GM19043 (cell line): ENCODE data around the gene TXNDC2.

Experiments used
- ATAC-seq: cut with Tn5 transposase; IDR thresholded peaks from one replicate; pipeline ENCODE4 v1.9.1; 2021; ENCODE audit warnings: low read depth; ENCODE audit not compliant: unreplicated experiment

TXNDC2 gene

DNA sequence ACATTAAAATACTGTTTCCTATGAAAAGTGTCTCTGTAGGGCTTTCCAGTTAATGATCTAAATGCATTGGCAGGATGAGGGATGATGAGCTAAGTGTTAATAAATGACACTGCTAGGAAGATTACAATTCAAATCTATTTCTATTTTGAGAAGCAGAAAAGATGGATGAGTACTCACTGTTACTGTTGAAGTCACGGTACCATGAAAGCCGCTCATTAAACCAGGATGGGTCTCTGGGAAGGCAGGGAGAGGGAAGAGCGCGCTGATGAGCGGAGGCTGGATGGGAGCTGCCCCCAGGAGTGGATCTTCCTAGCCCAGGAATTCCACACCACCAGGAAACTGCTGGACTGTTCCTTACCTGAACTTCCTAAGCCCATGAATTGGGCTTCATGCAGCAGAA, 27.1 kb upstream of the TXNDC2 start:
- ATAC-seq: no peak

DNA sequence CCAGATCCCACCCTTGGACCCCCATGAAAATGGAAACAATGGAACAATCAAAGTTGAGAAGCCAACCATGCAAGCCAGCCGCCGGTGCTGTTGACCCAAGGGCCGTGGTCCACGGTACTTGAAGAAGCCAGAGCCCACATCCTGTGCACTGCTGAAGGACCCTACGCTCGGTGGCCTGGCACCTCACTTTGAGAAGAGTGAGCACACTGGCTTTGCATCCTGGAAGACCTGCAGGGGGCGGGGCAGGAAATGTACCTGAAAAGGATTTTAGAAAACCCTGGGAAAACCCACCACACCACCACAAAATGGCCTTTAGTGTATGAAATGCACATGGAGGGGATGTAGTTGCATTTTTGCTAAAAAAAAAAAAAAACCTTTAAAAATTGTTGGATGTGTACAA, 26.5 kb upstream of the TXNDC2 start:
- no peak for ATAC-seq

DNA sequence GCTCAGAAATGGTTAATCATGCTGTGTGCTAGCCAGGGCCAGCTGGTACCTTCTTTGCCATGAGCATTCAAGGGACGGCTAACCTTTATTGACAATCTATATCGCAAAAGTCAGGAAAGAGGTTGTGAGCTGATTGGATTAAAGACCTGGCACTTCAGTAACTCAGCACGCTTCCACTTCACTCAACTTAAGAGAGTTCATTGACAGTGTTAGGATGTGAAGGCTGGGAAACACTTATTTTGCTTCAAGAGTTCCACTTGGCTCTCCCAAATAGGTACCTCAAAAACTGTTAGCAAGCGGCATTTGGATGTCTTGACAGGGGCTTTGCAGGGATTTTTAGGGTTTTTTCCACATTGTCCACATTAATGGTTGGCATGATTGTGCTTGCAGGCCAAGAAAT, 25.1 kb upstream of the TXNDC2 start:
- no peak for ATAC-seq

DNA sequence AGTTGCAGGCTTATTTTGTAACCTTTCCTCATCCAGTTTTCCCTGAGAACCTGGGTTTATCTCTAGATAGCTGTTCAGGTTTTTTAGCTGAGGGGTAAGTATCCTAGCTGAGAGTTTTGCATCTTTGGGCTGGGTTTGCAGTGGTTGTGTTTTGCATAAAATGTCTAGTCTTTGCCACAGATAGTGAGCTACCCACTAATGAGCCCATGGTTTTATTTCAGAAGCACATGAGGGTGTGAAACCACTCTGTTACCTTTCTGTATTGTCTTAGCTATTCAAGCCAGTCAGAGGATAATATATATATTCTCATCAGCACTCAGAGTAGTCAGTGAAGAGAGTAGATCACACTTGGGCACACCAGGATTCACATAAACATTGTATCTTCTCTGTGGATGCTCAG, 24.6 kb upstream of the TXNDC2 start:
- ATAC-seq: peak; percentile 70

DNA sequence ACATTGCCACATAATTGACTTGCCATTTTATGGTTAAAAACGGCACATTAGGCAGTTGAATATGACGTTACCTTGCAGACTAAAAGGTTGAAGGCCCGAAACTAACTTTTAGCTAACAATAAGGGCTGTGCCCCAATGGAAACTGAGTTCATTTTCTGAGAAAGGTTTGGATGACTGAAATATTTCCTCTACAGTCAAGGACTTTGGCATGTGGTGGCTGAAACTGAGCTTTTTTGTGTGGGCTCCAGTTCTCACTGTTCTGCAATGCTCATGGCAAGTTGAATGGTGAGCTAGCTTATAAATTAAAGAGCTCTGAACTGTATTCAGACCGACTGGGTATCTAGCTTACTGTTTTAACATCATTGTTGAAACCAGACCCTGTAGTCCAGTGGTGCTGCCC, 23.8 kb upstream of the TXNDC2 start:
- no peak for ATAC-seq

DNA sequence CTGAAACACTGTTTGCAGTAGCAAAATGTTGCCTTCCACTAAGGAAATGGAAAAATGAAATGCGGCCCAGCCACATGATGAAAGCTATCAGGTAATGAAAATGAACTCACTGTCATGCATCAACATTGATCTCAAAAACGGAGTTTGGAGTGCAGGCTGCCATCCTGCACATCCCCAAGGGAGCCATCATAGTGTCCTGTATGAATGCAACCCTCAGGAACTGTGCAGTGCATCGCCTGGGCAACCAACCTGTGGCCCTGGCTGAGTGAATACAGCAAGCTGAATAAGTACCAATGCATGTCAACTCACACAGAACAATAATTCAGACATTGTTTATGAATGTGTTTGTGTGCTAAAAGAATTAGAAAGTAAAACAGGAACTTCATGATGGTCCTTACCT, 23.1 kb upstream of the TXNDC2 start:
- ATAC-seq: no peak

DNA sequence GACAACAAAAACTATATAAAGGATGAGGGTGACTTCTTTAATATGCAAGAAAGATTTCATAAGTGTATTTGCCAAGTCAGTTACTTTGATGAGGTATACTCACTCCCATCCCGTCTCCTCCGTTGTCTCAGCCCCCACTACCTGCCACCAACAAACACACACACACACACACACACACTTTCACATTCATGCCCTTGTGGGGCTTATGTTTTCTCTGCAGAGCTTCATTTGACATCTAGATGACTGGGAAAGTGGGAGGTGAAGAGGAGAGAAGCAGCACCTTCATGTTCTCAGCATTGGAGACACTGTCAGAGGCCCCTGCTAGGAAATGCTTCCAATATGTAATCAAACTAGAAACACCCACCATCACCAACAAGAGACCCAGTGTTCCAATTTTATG, 22.5 kb upstream of the TXNDC2 start:
- no peak for ATAC-seq

DNA sequence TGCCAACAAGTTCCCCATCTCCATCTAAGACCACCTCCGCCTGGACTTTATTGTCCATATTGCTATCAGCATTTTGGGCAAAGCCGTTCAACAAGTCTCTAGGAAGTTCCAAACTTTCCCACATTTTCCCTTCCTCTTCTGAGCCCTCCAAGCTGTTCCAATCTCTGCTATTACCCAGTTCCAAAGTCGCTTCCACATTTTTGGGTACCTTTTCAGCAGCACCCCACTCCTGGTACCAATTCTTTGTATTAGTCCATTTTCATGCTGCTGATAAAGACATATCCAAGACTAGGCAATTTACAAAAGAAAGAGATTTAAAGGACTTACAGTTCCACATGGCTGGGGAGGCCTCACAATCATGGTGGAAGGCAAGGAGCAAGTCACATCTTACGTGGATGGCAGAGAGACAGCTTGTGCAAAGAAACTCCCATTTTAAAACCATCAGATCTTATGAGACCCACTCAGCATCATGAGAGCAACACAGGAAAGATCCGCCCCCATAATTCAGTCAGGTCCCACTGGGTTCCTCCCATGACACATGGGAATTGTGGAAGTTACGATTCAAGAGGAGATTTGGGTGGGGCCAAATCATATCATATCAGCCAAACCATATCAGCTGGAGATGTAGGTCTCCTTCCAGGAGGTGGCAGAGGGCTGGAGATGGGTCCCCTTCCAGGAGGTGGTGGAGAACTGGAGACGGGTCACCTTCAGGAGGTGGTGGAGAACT, 19.8 kb upstream of the TXNDC2 start:
- no peak for ATAC-seq

DNA sequence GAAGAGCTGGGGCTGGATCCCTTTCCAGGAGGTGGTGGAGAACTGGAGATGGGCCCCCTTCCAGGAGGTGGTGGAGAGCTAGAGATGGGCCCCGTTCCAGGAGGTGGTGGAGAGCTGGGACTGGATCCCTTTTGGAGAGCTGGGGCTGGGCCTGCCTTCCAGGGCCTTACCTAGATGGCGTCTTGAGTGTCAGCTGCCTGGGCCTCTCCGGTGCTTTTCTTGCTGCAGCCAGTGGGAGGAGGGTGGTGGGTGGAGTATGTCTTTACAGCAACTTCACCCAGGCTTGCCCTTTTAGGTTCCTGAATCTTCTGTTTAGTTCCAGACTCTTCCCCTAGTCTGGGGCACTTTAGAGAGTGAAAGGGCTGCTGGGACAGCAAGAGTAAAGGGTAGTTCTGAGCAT, 19.1 kb upstream of the TXNDC2 start:
- ATAC-seq: no peak

DNA sequence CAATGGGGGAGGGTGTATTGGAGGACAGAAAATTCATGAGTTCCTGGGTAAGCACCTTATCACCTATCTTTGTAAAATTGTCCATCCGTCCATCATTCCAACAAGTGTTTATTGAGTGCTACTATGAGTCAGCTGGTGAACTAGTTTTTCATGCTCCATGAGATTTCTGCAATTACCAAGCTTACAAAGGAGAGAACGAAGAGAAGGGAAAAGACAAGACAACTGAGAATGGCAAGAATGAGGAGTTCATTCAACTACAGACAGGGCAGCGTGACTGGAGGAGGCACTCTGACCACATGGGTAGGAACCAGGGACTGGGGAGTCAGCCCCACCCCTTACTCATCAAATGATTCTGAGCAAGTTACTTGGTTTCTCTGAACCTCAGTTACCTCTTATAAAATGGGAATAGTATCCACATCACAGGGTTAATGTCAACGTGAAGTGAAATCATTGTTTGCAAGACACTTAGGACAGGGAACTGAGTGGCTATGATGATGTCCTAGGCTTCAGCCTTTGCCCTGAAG, 18.6 kb upstream of the TXNDC2 start:
- no peak for ATAC-seq

DNA sequence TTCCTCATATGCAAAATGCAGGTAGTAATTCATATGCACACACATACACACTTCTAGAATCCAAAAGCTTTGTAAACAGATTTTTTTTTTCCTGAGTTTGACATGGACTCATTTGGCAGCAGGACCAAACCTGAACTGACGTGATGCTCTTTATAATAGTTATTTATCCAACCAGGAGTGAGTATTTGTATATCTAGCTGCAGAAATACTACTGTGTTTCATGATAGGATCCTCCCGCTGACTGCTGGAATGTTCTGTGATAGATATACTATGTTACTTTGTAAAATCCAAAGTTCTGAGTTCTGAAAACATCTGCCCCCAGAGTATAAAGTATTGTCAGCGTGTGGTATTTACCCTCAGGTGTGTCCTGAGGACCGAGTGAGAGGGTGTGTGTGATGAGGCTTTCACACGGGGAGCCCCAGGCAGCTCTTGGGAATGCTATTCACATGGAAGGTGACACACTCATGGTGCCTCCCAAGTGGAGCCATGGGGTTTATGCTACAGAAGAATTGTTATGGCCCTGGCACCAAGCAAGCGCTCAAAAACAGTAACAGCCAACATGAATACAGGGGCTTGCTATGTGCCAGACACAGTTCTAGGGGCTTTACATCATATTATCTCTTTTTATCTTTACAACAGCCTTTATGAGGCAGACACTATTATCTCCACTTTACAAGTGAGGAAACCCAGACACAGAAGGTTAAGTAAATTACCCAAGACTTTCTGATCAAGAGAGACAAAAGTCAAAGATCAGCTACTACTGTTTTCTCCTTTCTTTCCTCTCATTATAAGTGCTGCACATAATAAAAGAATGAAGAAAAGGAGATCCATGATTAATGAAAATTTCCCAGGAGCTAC, 16.7 kb upstream of the TXNDC2 start:
- ATAC-seq: no peak

DNA sequence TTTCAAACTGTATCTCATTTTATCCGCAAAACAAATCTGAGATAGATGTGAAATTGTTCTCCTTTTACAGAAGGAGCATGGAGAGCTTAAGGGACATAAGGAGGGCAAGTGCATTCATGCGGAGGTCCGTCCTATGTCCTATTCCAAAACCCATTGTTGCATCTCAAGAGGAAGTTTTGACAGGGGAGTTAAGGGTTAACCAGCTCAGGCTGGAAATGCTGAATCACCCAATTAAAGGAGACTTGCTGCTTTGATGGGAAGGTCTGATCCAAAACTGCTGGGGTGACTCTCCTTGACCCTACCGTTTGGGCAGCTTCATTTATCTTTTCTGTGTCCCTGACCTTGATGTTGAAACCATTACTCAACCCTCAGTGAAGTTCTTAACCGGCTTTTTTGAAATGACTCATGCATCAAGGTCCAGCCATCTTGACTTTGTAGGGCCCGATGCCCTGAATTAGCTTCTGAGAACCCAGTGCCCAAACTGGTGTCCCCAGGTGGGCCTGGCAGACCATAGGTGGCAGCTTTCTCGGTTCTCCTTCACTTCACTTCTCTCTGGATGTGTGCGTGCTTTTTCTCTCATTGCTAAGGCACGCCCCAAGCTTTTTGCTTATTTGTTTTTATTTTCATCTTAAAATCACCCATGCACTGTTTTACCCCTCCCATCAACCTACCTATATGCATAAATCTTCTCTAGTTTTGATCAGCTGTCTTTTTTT, 15.9 kb upstream of the TXNDC2 start:
- ATAC-seq: no peak

DNA sequence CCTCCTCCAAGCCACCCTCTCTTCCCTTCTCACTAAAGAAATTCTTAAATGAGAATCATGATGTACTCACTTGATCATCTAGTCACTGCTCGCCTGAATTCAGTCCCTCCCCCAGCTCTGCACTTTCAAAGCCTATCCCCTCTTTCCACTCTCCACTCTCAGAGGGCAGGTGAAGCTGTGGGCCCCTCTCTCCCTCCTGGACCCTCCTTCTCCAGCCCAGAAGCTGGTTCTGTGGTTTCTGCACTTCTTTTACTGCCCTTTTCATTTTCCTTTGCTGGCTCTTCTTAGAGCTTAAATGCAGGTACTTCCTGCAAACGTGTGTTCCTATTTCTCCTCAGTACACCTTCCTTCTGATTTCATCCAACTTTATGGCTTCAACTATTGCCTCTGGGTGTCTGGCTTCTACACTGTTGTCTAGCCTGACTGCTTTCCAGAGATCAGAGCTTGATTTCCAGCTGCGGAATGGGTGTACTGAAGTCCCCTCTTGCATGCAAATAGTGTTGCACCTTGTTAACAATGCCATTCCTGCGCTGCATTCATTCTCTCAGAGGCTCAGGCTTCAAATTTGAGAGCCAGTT, 15.3 kb upstream of the TXNDC2 start:
- no peak for ATAC-seq

DNA sequence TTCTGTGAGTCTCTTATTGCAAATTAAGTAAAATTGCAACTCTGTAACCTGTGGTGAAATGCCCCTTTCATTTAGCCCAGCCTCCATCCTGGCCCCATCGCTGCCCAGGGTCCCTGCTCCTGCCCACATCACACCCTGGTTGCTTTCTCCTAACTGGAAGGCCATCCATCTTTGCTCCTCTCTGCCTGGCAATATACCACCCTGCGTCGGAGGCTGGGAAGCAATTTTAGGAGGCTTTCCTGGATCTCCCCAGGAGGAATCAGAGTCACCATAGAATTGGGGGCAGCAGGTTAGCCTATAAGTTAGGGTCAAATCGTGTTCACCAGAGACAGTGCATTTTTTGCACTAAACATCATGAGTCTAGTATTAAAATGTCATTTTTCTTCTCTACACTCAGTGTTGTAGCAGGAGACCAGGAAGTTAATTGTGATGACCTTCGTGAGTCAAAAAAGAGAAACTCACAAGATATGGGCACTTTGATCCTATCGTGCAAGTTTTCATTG, 14.5 kb upstream of the TXNDC2 start:
- no peak for ATAC-seq

DNA sequence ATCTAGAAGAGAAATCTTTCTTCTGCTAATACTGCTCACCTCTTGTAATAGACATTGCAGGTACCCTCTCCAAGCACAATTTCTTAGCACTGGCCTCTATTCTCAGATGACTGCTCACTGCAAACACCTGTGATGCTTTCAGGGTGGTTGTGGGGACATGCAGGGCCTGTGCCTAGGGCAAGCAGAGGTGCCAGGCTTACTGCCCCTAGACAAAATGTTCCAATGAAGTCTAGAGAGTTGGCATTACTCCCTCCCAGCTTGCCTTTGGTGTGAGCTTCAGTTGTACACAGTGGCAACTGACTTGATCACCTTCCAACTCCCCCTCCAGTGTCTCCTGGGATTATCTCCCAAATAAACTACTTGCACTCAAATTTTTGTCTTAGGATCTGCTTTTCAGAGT, 12.9 kb upstream of the TXNDC2 start:
- ATAC-seq: no peak

DNA sequence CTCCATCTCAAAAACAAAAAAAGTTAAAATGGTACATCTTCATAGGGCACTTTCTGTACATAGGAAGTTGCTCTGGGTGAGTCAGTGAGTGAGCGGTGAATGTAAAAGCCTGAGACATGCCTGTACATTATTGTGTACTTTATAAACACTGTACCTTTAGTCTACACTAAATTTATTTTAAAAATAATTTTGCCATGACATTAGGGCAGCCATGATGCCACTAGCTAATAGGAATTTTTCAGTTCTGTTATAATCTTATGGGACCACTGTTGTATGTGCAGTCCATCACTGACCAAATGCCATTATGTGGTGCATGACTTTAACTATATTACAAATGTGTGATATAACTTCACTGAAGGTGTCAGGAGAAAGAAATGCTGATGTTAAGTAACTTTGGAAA, 11.0 kb upstream of the TXNDC2 start:
- no peak for ATAC-seq

DNA sequence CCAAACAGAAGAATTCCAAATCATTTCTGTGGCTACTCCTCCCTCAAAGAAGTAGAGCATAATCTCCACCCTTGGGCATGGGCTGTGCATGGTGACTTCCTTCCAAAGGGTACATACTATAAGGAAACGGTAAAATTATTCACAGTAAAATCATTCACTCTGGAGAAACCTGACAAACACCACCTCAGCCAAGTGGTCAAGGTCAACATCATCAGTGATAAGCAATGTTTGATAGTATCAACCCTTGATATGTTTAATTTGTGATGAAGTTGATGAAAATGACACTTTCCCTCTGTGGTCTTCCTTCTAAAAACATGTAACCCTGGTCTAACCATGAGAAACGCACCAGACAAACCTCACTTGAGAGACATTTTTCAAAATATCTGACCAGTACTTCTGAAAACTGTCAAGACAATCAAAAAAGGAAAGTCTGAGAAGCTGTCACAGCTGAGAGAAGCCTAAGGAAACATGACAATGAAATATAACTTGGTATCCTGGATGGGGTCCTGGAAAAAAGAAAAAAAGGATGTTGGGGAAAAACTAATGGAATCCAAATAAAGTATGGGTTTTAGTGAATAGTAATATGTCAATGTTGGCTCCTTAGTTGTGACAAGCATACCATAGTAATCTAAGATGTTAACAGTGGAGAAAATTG, 9.4 kb upstream of the TXNDC2 start:
- ATAC-seq: no peak

DNA sequence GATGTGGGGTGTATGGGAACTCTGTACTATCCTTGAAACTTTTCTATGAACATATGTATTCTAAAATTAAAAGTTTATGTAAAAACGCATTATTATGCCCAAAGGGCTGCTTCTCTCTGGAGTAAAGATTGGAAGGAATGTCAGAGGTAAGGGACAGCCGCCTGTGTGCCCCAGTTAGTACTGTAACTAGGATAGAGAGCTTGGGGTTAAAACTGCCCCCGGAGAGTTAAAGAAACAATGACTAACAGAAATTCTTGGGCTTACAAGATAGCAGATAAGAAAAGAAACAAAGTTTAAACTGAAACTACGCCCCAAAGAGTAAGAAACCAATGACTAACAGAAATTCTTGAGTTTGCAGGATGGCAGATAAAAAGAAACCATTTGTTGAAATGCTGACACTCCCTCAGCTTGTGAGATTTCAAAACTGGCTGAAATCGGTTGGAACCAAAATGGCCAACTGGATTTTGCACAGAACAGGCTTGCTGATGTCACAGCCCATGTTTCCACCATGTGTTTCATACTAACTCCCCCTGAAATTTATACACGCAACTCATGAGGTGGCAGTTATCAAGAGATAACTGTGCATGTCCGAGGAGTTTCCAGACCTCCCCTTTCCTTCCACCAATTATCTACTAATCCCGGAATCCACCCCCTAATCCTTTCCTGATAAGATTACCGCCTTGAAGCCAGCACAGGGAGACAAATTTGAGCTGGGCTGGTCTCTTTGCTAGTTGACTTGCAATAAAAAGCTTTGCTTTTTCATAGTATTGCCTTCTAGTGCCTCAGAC, 8.7 kb upstream of the TXNDC2 start:
- ATAC-seq: no peak

DNA sequence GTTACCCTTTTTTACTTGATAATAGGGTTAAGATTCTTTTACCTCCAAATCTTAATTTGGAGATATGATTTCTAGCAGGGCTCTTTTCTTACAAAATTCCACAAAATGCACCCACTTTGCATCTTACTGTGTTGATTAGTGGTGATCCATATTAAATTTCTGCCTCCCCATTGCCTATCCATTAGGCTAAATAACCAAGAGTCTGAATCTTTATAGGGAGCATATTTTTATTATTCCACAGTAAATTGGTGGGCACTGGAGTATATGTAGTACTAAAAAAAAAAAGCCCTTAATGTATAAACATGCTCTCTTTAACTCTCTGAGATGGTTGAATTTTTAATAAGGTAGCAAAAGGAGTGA, 8.1 kb upstream of the TXNDC2 start:
- no peak for ATAC-seq

DNA sequence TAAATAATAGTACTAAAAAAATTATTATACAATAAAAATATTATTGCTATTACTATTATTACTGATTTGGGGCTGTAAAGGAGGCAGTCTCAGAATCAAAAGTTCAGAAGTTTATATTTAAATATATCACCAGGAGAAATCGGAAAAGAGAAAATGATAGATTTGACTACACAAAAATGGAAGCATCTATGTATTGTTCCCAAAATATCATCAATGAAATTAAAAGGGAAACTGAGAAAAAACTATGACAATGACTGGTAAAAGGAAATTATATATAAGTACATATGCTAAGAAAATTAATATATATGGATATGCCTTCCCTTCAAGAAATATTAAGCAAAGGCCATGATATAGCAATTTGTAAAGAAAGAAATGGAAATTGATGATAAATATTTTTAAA, 7.7 kb upstream of the TXNDC2 start:
- no peak for ATAC-seq
